GM12878 (cell line): ENCODE data around the gene NRIP3. TPM values are rescaled to one million over a fixed set of nuclear protein-coding genes. Genes with fewer than 3 reads are reported as not detected.

ENCODE experiments used
- ATAC-seq: fragments of 200-7000 bp; cut with Tn5 transposase; 3 replicates; pipeline ENCODE4 v1.9.1; 2020; ENCODE audit warnings: mild to moderate bottlenecking, moderate library complexity
- BruUV-seq: library from RNA; stranded (reverse); fragments of 400-500 nt; replicated peaks from 2 replicates; lab custom pipeline; 2021; lab: Mats Ljungman, UMichigan
- CTCF ChIA-PET: fragments of 300-600 bp; sonication (Branson Sonifier 250); formaldehyde crosslinking; extraction: SDS; loops from one replicate; lab custom pipeline; 2021; ENCODE audit warnings: inconsistent platforms; lab: Yijun Ruan, JAX
- POLR2A ChIA-PET: fragments of 350-600 bp; formaldehyde crosslinking; extraction: SDS; loops from one replicate; lab custom pipeline; 2021; ENCODE audit warnings: inconsistent platforms; lab: Charles Lee
- RAD21 ChIA-PET: fragments of 300-600 bp; sonication (Branson Sonifier 250); formaldehyde crosslinking; loops from one replicate; lab custom pipeline; 2023; ENCODE audit warnings: antibody characterized with exemption; ENCODE audit not compliant: unreplicated experiment; lab: Charles Lee
- SMC1A ChIA-PET: fragments of 300-600 bp; sonication (Branson Sonifier 250); formaldehyde crosslinking; loops from one replicate; lab custom pipeline; 2023; ENCODE audit not compliant: unreplicated experiment, uncharacterized antibody; lab: Charles Lee
- DNase-seq: peaks from one replicate; pipeline ENCODE4 v3.0.0-alpha.2; 2011; ENCODE audit warnings: low read depth, low spot score
- FAIRE-seq: peaks from 3 replicates; lab custom pipeline; 2011; peaks lifted over from hg19 to GRCh38; lab: Jason Lieb, UNC
- H2AFZ ChIP-seq: 2 replicates; pipeline ENCODE4 v1.6.0; 2011; ENCODE audit warnings: low read depth, low read length, control low read depth; ENCODE audit not compliant: control insufficient read depth
- H3K27ac ChIP-seq: 2 replicates; pipeline ENCODE4 v1.5.1; 2011; ENCODE audit warnings: control low read depth; ENCODE audit not compliant: control insufficient read depth, insufficient read depth
- H3K27me3 ChIP-seq, 2 experiments: replicated peaks in 1 of 2; 2 replicates each; pipeline versions ENCODE4 v1.6.0 to v1.6.1; 2011; ENCODE audit warnings: low read length in 1 of 2; ENCODE audit not compliant: control insufficient read depth in 2 of 2, insufficient read depth in 2 of 2
- H3K36me3 ChIP-seq, 2 experiments: 2 replicates each; pipeline ENCODE4 v1.5.1; 2011; ENCODE audit warnings: low read length in 1 of 2; ENCODE audit not compliant: control insufficient read depth in 2 of 2, insufficient read depth in 2 of 2
- H3K4me1 ChIP-seq: 2 replicates; pipeline ENCODE4 v1.6.1; 2011; ENCODE audit warnings: mild to moderate bottlenecking, low read length, moderate library complexity, mixed read lengths; ENCODE audit not compliant: control insufficient read depth, insufficient read depth
- H3K4me2 ChIP-seq: 2 replicates; pipeline ENCODE4 v1.6.0; 2011; ENCODE audit warnings: control low read depth; ENCODE audit not compliant: control insufficient read depth, insufficient read depth
- H3K4me3 ChIP-seq: fragments of 200-600 bp; sonication (generic); 2 replicates; pipeline ENCODE4 v1.5.1; 2016
- H3K79me2 ChIP-seq: 2 replicates; pipeline ENCODE4 v1.6.0; 2011; ENCODE audit warnings: low read length; ENCODE audit not compliant: control insufficient read depth, insufficient read depth
- H3K9ac ChIP-seq: 2 replicates; pipeline ENCODE4 v1.8.0; 2011; ENCODE audit warnings: low read length, control low read depth, mixed read lengths; ENCODE audit not compliant: control insufficient read depth, insufficient read depth
- H3K9me3 ChIP-seq: replicated peaks from 3 replicates; pipeline ENCODE4 v1.5.1; 2011; ENCODE audit warnings: mild to moderate bottlenecking, low read length; ENCODE audit not compliant: control insufficient read depth, insufficient read depth
- H4K20me1 ChIP-seq: 2 replicates; pipeline ENCODE4 v1.6.0; 2011; ENCODE audit not compliant: control insufficient read depth, insufficient read depth
- BCLAF1 ChIP-seq: fragments of 450-650 bp; IDR thresholded peaks from 2 replicates; pipeline ENCODE4 v1.6.1; 2017; ENCODE audit warnings: antibody characterized with exemption, mild to moderate bottlenecking, moderate library complexity
- CREB1 ChIP-seq: IDR thresholded peaks from 2 replicates; pipeline ENCODE4 v1.6.1; 2012; ENCODE audit warnings: low read depth, mild to moderate bottlenecking, inconsistent platforms
- EP300 ChIP-seq, 2 experiments: fragments of 150-350 bp in 1 of 2; IDR thresholded peaks; 2 replicates each; pipeline ENCODE4 v1.6.1; 2011 to 2012; ENCODE audit warnings: low read depth in 2 of 2, low read length in 2 of 2, borderline replicate concordance in 1 of 2, improper control_type of control experiment in 1 of 2, inconsistent platforms in 1 of 2; ENCODE audit not compliant: control insufficient read depth in 1 of 2
- LARP7 ChIP-seq: fragments of 450-650 bp; IDR thresholded peaks from 2 replicates; pipeline ENCODE4 v1.6.1; 2017; ENCODE audit warnings: mild to moderate bottlenecking
- NBN ChIP-seq: fragments of 450-650 bp; IDR thresholded peaks from 2 replicates; pipeline ENCODE4 v1.6.1; 2016
- NFXL1 ChIP-seq: fragments of 450-650 bp; IDR thresholded peaks from 2 replicates; pipeline ENCODE4 v1.6.1; 2017; ENCODE audit warnings: antibody characterized with exemption, mild to moderate bottlenecking, borderline replicate concordance
- PKNOX1 ChIP-seq: fragments of 450-650 bp; IDR thresholded peaks from 2 replicates; pipeline ENCODE4 v1.6.1; 2016; ENCODE audit warnings: mild to moderate bottlenecking
- REST ChIP-seq: IDR thresholded peaks from 2 replicates; pipeline ENCODE4 v1.6.1; 2012; ENCODE audit warnings: mild to moderate bottlenecking, low read depth, low read length
- RUNX3 ChIP-seq: IDR thresholded peaks from 2 replicates; pipeline ENCODE4 v1.6.1; 2012; ENCODE audit warnings: low read length, inconsistent platforms
- SMARCA5 ChIP-seq: fragments of 450-650 bp; IDR thresholded peaks from 2 replicates; pipeline ENCODE4 v1.6.1; 2017; ENCODE audit warnings: mild to moderate bottlenecking
- SPI1 ChIP-seq: IDR thresholded peaks from 2 replicates; pipeline ENCODE4 v1.6.1; 2011; ENCODE audit warnings: low read depth, mild to moderate bottlenecking, low read length, moderate library complexity, borderline replicate concordance; ENCODE audit not compliant: insufficient read depth
- TCF12 ChIP-seq: IDR thresholded peaks from 2 replicates; pipeline ENCODE4 v1.6.1; 2011; ENCODE audit warnings: low read depth, mild to moderate bottlenecking, low read length
- USF2 ChIP-seq: IDR thresholded peaks from 2 replicates; pipeline ENCODE4 v1.6.1; 2011; ENCODE audit warnings: low read depth, low read length, improper control_type of control experiment, borderline replicate concordance
- WGBS: methylation state at CpG from one replicate; pipeline ENCODE4 v1.1.6; 2016; ENCODE audit warnings: low lambda C conversion rate; ENCODE audit not compliant: insufficient replicate concordance, insufficient coverage; ENCODE audit errors: missing lambda C conversion rate; 5-methylcytosine and 5-hydroxymethylcytosine counted together
- in situ Hi-C: fragments of 300-500 bp; cut with MboI; formaldehyde crosslinking; loops from 9 replicates; pipeline ENCODE4 v1.14.3; 2018; ENCODE audit warnings: mixed read lengths
- intact Hi-C: fragments of 100-400 bp; cut with micrococcal nuclease; formaldehyde crosslinking; loops from one replicate; pipeline ENCODE4 v1.14.2; 2022; ENCODE audit not compliant: unreplicated experiment
- polyA plus RNA-seq, 11 experiments: library from polyadenylated mRNA; depleted of rRNA in 4 of 11; unstranded in 6 of 11; stranded (reverse) in 5 of 11; fragments of >200 nt; fragmentation: Nextera tagmentation in 4 of 11; fragmentation: Illumina TruSeq in 1 of 11; extraction: Ambion mirVana in 4 of 11; extraction: Trizol in 1 of 11; gene quantifications; 1 replicate in 1 of 11; 2 replicates in 10 of 11; pipeline versions ENCODE4 v1.2.1 to v1.2.3, GENCODE V29; 2011 to 2016; ENCODE audit warnings: inconsistent platforms in 2 of 11, missing spikeins in 2 of 11, low read depth in 1 of 11
- total RNA-seq, 4 experiments: library from RNA; depleted of rRNA in 3 of 4; stranded (reverse); fragments of >200 nt in 3 of 4; fragmentation: Illumina TruSeq in 1 of 4; extraction: Trizol in 1 of 4; gene quantifications; 2 replicates each; pipeline versions ENCODE4 v1.2.1 to v1.2.3, GENCODE V29; 2013 to 2021
- TF ChIP-seq, protein P1 (sequence below): fragments of 450-650 bp; IDR thresholded peaks from 2 replicates; pipeline ENCODE4 v1.6.1; 2017; ENCODE audit warnings: borderline replicate concordance
- TF ChIP-seq, protein P2 (sequence below): IDR thresholded peaks from 2 replicates; pipeline ENCODE4 v1.6.1; 2011; ENCODE audit warnings: low read depth, mild to moderate bottlenecking, low read length, moderate library complexity, borderline replicate concordance; ENCODE audit errors: extremely low read depth

The NRIP3 gene
- total and polyA plus RNA-seq, 10 of the 15 experiments (the other 5 are each of a cell fraction or from before 2014, with no cell fraction given): under 0.01 to 0.25 (median 0.09) TPM; not detected in 7

DNA sequence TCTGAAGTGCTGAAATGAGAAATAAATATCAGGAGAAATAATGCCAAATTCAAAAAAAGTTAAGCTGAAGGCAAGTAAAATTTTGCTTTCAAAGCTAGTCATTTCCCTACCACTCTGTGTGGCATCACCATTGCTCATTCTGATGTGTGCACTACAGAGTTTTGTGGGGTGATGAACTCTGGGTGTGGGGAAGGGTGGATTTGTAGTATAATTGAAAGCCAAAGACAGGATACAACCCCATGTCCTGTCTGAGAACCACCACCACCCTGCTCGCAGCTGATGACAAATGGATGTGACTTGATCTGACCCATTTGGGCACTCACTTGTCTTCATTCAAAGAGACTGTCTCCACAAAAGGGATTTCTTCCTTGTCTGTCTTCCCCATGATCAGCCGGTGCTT is 20.2 kb downstream of the NRIP3 start:
- 46% methylated on average over 2 of the region's 2 CpGs for WGBS

More for the DNA sequence above, 20.2 kb downstream of the NRIP3 start:
- Histone ChIP-seq H3K9me3 (no peaks in the 10 kb centered on the region), H3K27ac (no peak overlapping the region), H3K4me2 (no peak overlapping the region), H3K36me3 (no peaks in the 10 kb centered on the region), H3K79me2 (no peaks in the 10 kb centered on the region), H4K20me1 (no peaks in the 10 kb centered on the region), H3K9ac (no peak overlapping the region), H3K4me3 (no peak overlapping the region), H3K27me3 (no peaks in the 10 kb centered on the region; a peak in 1 of 4 replicates), H3K4me1 (no peaks in the 10 kb centered on the region), H2AFZ (no peak overlapping the region)
- POLR2A ChIA-PET: no interaction called here
- SMC1A ChIA-PET: no interaction called here
- intact Hi-C loops (no loop called here), in situ Hi-C loops (no loop called here)
- BruUV-seq: no TSS peak
- no peak for TF ChIP-seq REST
- no peak for TF ChIP-seq SPI1
- TF ChIP-seq TCF12: no peak
- TF ChIP-seq NBN: no peak
- no peak for TF ChIP-seq BCLAF1
- no peak for TF ChIP-seq PKNOX1
- no peak for TF ChIP-seq LARP7
- TF ChIP-seq RUNX3: no peak
- no peak for TF ChIP-seq SMARCA5
- TF ChIP-seq, protein P1, sequence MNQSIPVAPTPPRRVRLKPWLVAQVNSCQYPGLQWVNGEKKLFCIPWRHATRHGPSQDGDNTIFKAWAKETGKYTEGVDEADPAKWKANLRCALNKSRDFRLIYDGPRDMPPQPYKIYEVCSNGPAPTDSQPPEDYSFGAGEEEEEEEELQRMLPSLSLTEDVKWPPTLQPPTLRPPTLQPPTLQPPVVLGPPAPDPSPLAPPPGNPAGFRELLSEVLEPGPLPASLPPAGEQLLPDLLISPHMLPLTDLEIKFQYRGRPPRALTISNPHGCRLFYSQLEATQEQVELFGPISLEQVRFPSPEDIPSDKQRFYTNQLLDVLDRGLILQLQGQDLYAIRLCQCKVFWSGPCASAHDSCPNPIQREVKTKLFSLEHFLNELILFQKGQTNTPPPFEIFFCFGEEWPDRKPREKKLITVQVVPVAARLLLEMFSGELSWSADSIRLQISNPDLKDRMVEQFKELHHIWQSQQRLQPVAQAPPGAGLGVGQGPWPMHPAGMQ: no peak
- TF ChIP-seq EP300 (IDR thresholded peaks at IDR 0.05; ENCODE audit: borderline replicate concordance in 1 of 2, control insufficient read depth in 1 of 2, low read depth in 2 of 2, low read length in 2 of 2): no peak
- no peak for TF ChIP-seq NFXL1
- TF ChIP-seq, protein P2, sequence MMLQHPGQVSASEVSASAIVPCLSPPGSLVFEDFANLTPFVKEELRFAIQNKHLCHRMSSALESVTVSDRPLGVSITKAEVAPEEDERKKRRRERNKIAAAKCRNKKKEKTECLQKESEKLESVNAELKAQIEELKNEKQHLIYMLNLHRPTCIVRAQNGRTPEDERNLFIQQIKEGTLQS: no peak
- TF ChIP-seq USF2: no peak
- no peak for TF ChIP-seq CREB1
- CTCF ChIA-PET: no interaction called here
- ATAC-seq (no peak), DNase-seq (no peak), FAIRE-seq (no peak)
- RAD21 ChIA-PET: no interaction called here
